Measurements from ENCODE around the gene GATAD2B. TPM values are rescaled to one million over a fixed set of nuclear protein-coding genes. Genes with fewer than 3 reads are reported as not detected.
A peak's percentile ranks its signal among the peaks of the same experiment; 100 is the strongest.

GATAD2B gene
- total and polyA plus RNA-seq, 8 donors = 2.7 to 26.3 (median 16.0) TPM

DNA sequence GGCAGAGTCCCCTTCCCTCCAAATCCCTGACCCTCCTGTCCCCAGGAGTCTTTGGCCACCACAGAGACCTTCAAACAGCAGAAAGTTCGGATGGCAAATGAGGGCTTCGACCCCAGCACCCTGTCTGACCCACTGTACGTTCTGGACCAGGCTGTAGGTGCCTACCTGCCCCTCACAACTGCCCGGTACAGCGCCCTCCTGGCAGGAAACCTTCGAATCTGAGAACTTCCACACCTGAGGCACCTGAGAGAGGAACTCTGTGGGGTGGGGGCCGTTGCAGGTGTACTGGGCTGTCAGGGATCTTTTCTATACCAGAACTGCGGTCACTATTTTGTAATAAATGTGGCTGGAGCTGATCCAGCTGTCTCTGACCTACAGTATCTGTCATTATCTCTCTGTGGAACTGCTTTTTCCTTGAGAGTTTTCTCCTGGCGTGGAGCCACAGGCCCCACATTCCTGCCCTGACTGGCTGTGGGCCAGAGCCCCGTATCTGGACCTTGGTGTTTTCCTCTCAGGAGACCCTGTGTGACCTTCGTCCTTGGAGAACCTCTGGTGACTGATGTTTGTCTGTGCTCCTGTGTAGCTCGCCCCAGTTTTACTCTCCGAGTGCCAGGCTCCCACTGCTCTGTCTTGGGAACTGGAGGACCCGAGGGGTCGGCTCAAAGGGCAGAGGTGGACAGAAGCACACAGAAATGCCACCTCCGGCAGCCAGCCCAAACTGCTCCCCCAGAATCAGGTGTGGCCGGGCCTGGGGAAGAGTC, 142.8 kb downstream of the GATAD2B start:
- intact Hi-C loops (cut with DNase I; ENCODE audit: low total_unique reads) = no loop called here
- no peak overlapping the region for H3K4me3 ChIP-seq
- H3K27ac ChIP-seq = peak overlapping the region in 3 of 5 donors; percentile 19 to 93 (median 22)
- H3K4me1 ChIP-seq = peaks cover 49 to 76% (median 74%) of the 10 kb centered on the region in 4 donors
- no peaks in the 10 kb centered on the region for H3K9me3 ChIP-seq
- no peaks in the 10 kb centered on the region for H3K27me3 ChIP-seq
- DNase-seq = peak in 1 of 2 donors; percentile 69
- H3K36me3 ChIP-seq = peaks cover 0 to 20% (median 11%) of the 10 kb centered on the region in 4 donors
- TF ChIP-seq POLR2A (IDR thresholded peaks at IDR 0.05) (no peak), EP300 (IDR thresholded peaks at IDR 0.05) (no peak)
- 35 to 59% (median 43%) methylated on average over 17 of the region's 17 CpGs for WGBS, 5 donors

GRCh38 chr1:153778824-153779519, 143.8 kb downstream of the GATAD2B start:
- intact Hi-C loops (cut with DNase I; ENCODE audit: low total_unique reads) = no loop called here
- Histone ChIP-seq H3K4me3 (no peak overlapping the region), H3K36me3 (peaks cover 0 to 20% (median 11%) of the 10 kb centered on the region in 4 donors), H3K27me3 (no peaks in the 10 kb centered on the region), H3K27ac (peak overlapping the region in 1 of 5 donors; percentile 93), H3K9me3 (no peaks in the 10 kb centered on the region), H3K4me1 (peaks cover 55 to 83% (median 80%) of the 10 kb centered on the region in 4 donors)
- DNase-seq = no peak
- 89 to 91% (median 91%) methylated on average over 18 of the region's 18 CpGs for WGBS, 5 donors
- TF ChIP-seq POLR2A (IDR thresholded peaks at IDR 0.05) (no peak), POLR2AphosphoS5 (IDR thresholded peaks at IDR 0.05) (no peak)
- TF ChIP-seq, protein P1, sequence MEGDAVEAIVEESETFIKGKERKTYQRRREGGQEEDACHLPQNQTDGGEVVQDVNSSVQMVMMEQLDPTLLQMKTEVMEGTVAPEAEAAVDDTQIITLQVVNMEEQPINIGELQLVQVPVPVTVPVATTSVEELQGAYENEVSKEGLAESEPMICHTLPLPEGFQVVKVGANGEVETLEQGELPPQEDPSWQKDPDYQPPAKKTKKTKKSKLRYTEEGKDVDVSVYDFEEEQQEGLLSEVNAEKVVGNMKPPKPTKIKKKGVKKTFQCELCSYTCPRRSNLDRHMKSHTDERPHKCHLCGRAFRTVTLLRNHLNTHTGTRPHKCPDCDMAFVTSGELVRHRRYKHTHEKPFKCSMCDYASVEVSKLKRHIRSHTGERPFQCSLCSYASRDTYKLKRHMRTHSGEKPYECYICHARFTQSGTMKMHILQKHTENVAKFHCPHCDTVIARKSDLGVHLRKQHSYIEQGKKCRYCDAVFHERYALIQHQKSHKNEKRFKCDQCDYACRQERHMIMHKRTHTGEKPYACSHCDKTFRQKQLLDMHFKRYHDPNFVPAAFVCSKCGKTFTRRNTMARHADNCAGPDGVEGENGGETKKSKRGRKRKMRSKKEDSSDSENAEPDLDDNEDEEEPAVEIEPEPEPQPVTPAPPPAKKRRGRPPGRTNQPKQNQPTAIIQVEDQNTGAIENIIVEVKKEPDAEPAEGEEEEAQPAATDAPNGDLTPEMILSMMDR (IDR thresholded peaks at IDR 0.05) = no peak

- Histone ChIP-seq H3K4me3 (peak overlapping the region in 2 of 4 donors; percentile 2 to 88), H3K4me1 (peaks cover 54 to 87% (median 83%) of the 10 kb centered on the region in 4 donors), H3K27ac (peak overlapping the region in 4 of 5 donors; percentile 30 to 93 (median 66)), H3K36me3 (peaks cover 0 to 24% (median 15%) of the 10 kb centered on the region in 4 donors), H3K27me3 (no peaks in the 10 kb centered on the region), H3K9me3 (no peaks in the 10 kb centered on the region)
- no peak for DNase-seq
- intact Hi-C loops (cut with DNase I; ENCODE audit: low total_unique reads) = no loop called here
- WGBS, 5 donors = 89 to 93% (median 91%) methylated on average over 19 to 22 of the region's 22 CpGs
- TF ChIP-seq POLR2A (IDR thresholded peaks at IDR 0.05) (no peak), EP300 (IDR thresholded peaks at IDR 0.05) (no peak), POLR2AphosphoS5 (IDR thresholded peaks at IDR 0.05) (no peak)
- TF ChIP-seq, protein P1 (IDR thresholded peaks at IDR 0.05) = no peak
Measured at GRCh38 chr1:153778051-153778823, 144.5 kb downstream of the GATAD2B start.

- Histone ChIP-seq H3K9me3 (no peaks in the 10 kb centered on the region), H3K4me3 (peak overlapping the region; percentile 1 to 88 (median 5)), H3K27me3 (no peaks in the 10 kb centered on the region), H3K36me3 (peaks cover 4 to 30% (median 21%) of the 10 kb centered on the region in 4 donors), H3K4me1 (peaks cover 48 to 87% (median 82%) of the 10 kb centered on the region in 4 donors), H3K27ac (peak overlapping the region in 4 of 5 donors; percentile 30 to 93 (median 66))
- TF ChIP-seq, protein P1 (IDR thresholded peaks at IDR 0.05) = no peak
- TF ChIP-seq EP300 (IDR thresholded peaks at IDR 0.05) = no peak
- peak in 1 of 3 donors; percentile 53 for TF ChIP-seq POLR2AphosphoS5 (IDR thresholded peaks at IDR 0.05)
- TF ChIP-seq POLR2A (IDR thresholded peaks at IDR 0.05) = no peak
- intact Hi-C loops (cut with DNase I; ENCODE audit: low total_unique reads) = no loop called here
- DNase-seq = peak in 1 of 2 donors; percentile 78
- WGBS, 5 donors = 28 to 56% (median 36%) methylated on average over 7 of the region's 7 CpGs
Measured at GRCh38 chr1:153777648-153778047, 145.1 kb downstream of the GATAD2B start.

All from stomach (tissue), 9 donors.